ENCODE results near the gene NFILZ.
"Not testable (repeated sequence)": the region's sequence is repeated elsewhere in the genome, so short reads cannot be mapped to it uniquely, and the experiment has no call there.

The NFILZ gene

GRCh38 chr19:8622886-8623285, 7.5 kb upstream of the NFILZ start:
- not testable (repeated sequence) for H3K9me2 ChIP-seq (replicated peaks; ENCODE audit: low read depth, low read length); H3K27me3 ChIP-seq (ENCODE audit: insufficient read depth, low read length, poor library complexity, severe bottlenecking); H3F3A ChIP-seq (ENCODE audit: low read depth); H3K36me3 ChIP-seq (ENCODE audit: insufficient read depth, low read length); H3K9me3 ChIP-seq (ENCODE audit: insufficient read depth, low read depth, low read length); H2AFZ ChIP-seq (ENCODE audit: low read length); H3K9ac ChIP-seq (ENCODE audit: low read depth, low read length, poor library complexity, severe bottlenecking); H3K4me3 ChIP-seq (ENCODE audit: low read length, poor library complexity, severe bottlenecking); H3K79me2 ChIP-seq (ENCODE audit: insufficient read depth, low read length); H3K4me2 ChIP-seq (ENCODE audit: low read depth, low read length, poor library complexity, severe bottlenecking); H3K4me1 ChIP-seq (ENCODE audit: insufficient read depth, low read length, poor library complexity, severe bottlenecking); H4K20me1 ChIP-seq (ENCODE audit: insufficient read depth, low read length, poor library complexity, severe bottlenecking)
- peak; percentile 63 for TF ChIP-seq CTCF (conservative IDR thresholded peaks at IDR 0.05; ENCODE audit: low read length)

- TF ChIP-seq EZH2phosphoT487 (IDR thresholded peaks at IDR 0.05; ENCODE audit: borderline replicate concordance) (no peak), CTCF (conservative IDR thresholded peaks at IDR 0.05; ENCODE audit: low read length) (no peak)
- Histone ChIP-seq H3K79me2 (ENCODE audit: insufficient read depth, low read length) (no peaks in the 10 kb centered on the region), H3K9ac (ENCODE audit: low read depth, low read length, poor library complexity, severe bottlenecking) (no peak overlapping the region), H3K27me3 (ENCODE audit: insufficient read depth, low read length, poor library complexity, severe bottlenecking) (no peaks in the 10 kb centered on the region), H3K9me2 (replicated peaks; ENCODE audit: low read depth, low read length) (no peaks in the 10 kb centered on the region), H3K9me3 (ENCODE audit: insufficient read depth, low read depth, low read length) (no peaks in the 10 kb centered on the region), H3K4me2 (ENCODE audit: low read depth, low read length, poor library complexity, severe bottlenecking) (no peak overlapping the region), H3F3A (ENCODE audit: low read depth) (no peaks in the 10 kb centered on the region), H3K36me3 (ENCODE audit: insufficient read depth, low read length) (no peaks in the 10 kb centered on the region), H4K20me1 (ENCODE audit: insufficient read depth, low read length, poor library complexity, severe bottlenecking) (no peaks in the 10 kb centered on the region), H3K4me1 (ENCODE audit: insufficient read depth, low read length, poor library complexity, severe bottlenecking) (no peaks in the 10 kb centered on the region), H2AFZ (ENCODE audit: low read length) (no peak overlapping the region), H3K4me3 (ENCODE audit: low read length, poor library complexity, severe bottlenecking) (no peak overlapping the region)
Measured at GRCh38 chr19:8626842-8627241, 3.6 kb upstream of the NFILZ start.

GRCh38 chr19:8629184-8629583, 1.2 kb upstream of the NFILZ start:
- Histone ChIP-seq H3K9ac (ENCODE audit: low read depth, low read length, poor library complexity, severe bottlenecking) (no peak overlapping the region), H3K4me2 (ENCODE audit: low read depth, low read length, poor library complexity, severe bottlenecking) (no peak overlapping the region), H3K4me1 (ENCODE audit: insufficient read depth, low read length, poor library complexity, severe bottlenecking) (peaks cover 3% of the 10 kb centered on the region), H3K36me3 (ENCODE audit: insufficient read depth, low read length) (no peaks in the 10 kb centered on the region), H3K27me3 (ENCODE audit: insufficient read depth, low read length, poor library complexity, severe bottlenecking) (no peaks in the 10 kb centered on the region), H2AFZ (ENCODE audit: low read length) (no peak overlapping the region), H3K9me2 (replicated peaks; ENCODE audit: low read depth, low read length) (no peaks in the 10 kb centered on the region), H3K79me2 (ENCODE audit: insufficient read depth, low read length) (no peaks in the 10 kb centered on the region), H3F3A (ENCODE audit: low read depth) (no peaks in the 10 kb centered on the region), H4K20me1 (ENCODE audit: insufficient read depth, low read length, poor library complexity, severe bottlenecking) (no peaks in the 10 kb centered on the region), H3K4me3 (ENCODE audit: low read length, poor library complexity, severe bottlenecking) (no peak overlapping the region), H3K9me3 (ENCODE audit: insufficient read depth, low read depth, low read length) (no peaks in the 10 kb centered on the region)
- TF ChIP-seq EZH2phosphoT487 (IDR thresholded peaks at IDR 0.05; ENCODE audit: borderline replicate concordance) (no peak), CTCF (conservative IDR thresholded peaks at IDR 0.05; ENCODE audit: low read length) (no peak)
